GM04504 (cell line): ENCODE data around the gene CTDSP2.

Experiments used
- DNase-seq: peaks from one replicate; pipeline ENCODE4 v3.0.0-alpha.2; 2012; ENCODE audit warnings: low read depth

The CTDSP2 gene

GRCh38 chr12:57815177-57816000, 31.1 kb downstream of the CTDSP2 start:
- DNase-seq: no peak

GRCh38 chr12:57813971-57814772, 32.4 kb downstream of the CTDSP2 start:
- DNase-seq: no peak

GRCh38 chr12:57813111-57813970, 33.2 kb downstream of the CTDSP2 start:
- DNase-seq: no peak

GRCh38 chr12:57811028-57811755, 35.3 kb downstream of the CTDSP2 start:
- DNase-seq: no peak

GRCh38 chr12:57810450-57810849, 36.1 kb downstream of the CTDSP2 start:
- no peak for DNase-seq

- DNase-seq: no peak
These were observed 37.1 kb downstream of the CTDSP2 start for GRCh38 chr12:57809425-57809824.

GRCh38 chr12:57808351-57808750, 38.2 kb downstream of the CTDSP2 start:
- DNase-seq: no peak

- no peak for DNase-seq
These were observed 39.2 kb downstream of the CTDSP2 start for GRCh38 chr12:57807285-57807684.

- no peak for DNase-seq
These were observed 39.9 kb downstream of the CTDSP2 start for GRCh38 chr12:57806677-57807076.

GRCh38 chr12:57803319-57803893, 43.1 kb downstream of the CTDSP2 start:
- no peak for DNase-seq

- DNase-seq: no peak
These were observed 43.9 kb downstream of the CTDSP2 start for GRCh38 chr12:57802607-57803006.

GRCh38 chr12:57800965-57801364, 45.6 kb downstream of the CTDSP2 start:
- DNase-seq: no peak

- DNase-seq: no peak
These were observed 48.6 kb downstream of the CTDSP2 start for GRCh38 chr12:57797933-57798332.

- DNase-seq: no peak
These were observed 49.5 kb downstream of the CTDSP2 start for GRCh38 chr12:57796996-57797395.

GRCh38 chr12:57795354-57795753, 51.2 kb downstream of the CTDSP2 start:
- no peak for DNase-seq

GRCh38 chr12:57793920-57794319, 52.6 kb downstream of the CTDSP2 start:
- DNase-seq: peak; percentile 52

- DNase-seq: no peak
These were observed 62.7 kb downstream of the CTDSP2 start for GRCh38 chr12:57783861-57784260.

- no peak for DNase-seq
These were observed 63.1 kb downstream of the CTDSP2 start for GRCh38 chr12:57783466-57783801.

- DNase-seq: peak; percentile 89
These were observed 63.7 kb downstream of the CTDSP2 start, which contains the start of gene TSFM for GRCh38 chr12:57782608-57783465. TSFM (plus strand) TSS chr12:57782787; CDS start chr12:57782802, 15 bp downstream.

GRCh38 chr12:57782243-57782607, 64.3 kb downstream of the CTDSP2 start:
- DNase-seq: no peak
